HG02970 (cell line): ENCODE results near the gene TPO.

Experiments used
- ATAC-seq: cut with Tn5 transposase; IDR thresholded peaks from one replicate; pipeline ENCODE4 v1.9.1; 2021; ENCODE audit warnings: mild to moderate bottlenecking, moderate library complexity, moderate number of reproducible peaks; ENCODE audit not compliant: unreplicated experiment, low FRiP score

The TPO gene

DNA sequence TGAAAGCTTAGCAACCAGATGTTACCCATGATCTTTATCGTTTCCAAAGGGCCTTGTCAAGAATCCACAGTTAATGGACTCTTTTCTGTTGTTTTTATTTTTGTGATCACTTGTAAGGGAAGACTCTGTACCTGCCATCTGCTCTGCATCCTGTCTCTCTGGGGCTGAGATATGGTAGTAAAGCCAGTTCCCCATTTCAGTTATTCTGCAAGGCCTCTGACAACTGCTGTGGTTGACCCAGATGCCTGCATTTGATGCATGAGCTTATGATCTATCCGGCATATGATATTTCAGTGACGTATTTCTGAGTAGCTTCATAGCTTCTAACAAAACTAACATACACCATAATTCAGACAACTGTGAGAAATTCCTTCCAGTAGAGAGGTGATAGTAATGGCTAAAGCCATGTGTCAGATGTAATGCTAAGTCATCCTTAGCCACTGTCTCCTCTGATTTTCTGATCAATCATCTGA lies 105.1 kb downstream of the TPO start:
- ATAC-seq = no peak

DNA sequence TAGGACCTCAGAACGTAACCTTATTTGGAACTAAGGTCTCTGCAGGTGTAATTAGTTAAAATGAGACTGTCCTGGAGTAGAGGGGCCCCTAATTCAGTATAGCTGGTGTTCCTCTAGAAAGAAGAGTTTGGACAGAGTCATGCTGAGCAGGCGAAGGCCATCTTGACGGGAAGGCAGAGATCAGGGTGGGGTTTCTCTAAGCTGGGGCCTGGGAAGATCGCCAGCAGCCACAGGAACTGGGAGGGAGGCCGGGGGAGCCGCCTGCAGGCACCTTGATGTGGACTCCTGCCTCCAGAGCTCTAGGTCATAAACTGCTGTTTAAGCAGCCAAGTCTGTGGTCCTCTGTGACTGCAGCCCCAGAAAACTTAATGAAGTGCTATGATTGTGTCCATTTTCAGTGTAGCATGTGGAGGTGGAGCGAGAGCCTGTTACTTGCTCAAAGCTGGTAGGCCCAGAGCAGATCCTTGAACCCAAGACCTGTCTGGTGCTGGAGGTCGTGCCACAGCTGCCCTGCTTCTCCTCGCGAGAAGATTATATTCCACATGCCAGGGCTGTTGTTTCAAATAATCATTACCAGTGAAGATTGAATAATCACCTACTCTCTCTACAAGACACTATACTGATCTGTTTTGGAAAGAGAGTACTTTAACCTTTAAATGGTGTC lies 105.7 kb downstream of the TPO start:
- ATAC-seq = no peak

DNA sequence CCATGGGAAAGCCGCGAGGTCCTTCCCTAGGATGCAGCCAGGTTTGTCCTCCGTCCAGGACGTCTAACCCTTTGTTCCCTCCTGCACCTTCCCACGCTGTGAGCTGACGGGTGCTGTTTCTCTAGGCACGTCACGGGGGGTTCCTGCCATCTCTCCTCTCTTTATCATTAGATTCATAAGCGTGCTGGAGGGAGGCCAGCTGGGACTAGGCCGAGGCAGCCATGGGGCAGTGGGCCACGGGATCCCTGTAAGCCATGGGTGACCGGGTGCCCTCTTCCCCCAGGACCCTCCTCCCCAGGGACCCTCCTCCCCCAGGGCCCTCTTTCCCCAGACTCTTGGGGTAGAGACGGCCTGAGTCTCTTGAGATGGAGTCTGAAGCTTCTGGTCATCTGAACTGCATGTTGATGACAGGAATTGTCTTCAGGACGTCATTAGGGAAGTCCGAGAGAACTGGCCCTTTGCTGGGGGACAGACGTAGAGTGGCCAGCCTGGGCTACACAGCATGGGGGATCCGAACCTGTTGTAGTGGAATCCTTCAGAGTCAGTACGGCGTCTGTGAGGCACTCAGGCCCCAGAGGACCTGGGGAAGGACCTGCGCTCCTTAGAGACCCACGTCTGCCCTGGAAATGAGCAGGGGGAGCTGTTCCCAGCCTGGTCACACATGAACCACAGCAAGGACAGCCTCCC lies 108.1 kb downstream of the TPO start:
- no peak for ATAC-seq

DNA sequence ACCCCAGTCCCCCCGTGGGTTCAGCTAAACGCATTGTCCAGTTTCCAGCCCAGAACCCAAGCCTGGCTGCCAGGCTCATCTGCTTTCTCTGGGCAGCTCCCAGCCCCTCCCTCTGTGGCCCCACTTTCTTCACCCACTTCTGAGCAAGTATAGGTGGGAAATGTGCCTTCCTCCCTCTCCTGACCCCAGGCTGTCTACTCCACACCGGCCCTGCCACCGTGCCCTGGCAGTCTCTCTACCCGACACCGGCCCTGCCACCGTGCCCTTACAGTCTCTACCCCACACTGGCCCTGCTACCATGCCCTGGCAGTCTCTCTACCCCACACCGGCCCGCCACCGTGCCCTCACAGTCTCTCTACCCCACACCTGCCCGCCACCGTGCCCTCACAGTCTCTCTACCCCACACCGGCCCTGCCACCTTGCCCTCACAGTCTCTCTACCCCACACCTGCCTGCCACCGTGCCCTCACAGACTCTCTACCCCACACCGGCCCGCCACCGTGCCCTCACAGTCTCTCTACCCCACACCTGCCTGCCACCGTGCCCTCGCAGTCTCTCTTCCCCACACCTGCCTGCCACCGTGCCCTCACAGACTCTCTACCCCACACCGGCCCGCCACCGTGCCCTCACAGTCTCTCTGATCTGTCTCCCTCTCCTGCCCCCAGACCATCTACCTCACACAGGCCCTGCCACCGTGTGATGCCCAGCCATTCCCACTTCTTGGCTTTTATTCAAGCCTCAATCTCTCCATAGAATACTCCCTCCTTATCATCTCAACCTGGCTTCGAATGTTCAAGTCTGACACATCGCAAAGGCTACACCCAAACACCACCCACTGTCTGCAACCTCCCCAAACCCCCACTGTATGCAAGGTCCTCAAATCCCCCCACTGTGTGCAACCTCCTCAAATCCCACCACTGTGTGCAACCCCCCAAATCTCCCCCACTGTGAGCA lies 108.9 kb downstream of the TPO start:
- ATAC-seq = no peak

DNA sequence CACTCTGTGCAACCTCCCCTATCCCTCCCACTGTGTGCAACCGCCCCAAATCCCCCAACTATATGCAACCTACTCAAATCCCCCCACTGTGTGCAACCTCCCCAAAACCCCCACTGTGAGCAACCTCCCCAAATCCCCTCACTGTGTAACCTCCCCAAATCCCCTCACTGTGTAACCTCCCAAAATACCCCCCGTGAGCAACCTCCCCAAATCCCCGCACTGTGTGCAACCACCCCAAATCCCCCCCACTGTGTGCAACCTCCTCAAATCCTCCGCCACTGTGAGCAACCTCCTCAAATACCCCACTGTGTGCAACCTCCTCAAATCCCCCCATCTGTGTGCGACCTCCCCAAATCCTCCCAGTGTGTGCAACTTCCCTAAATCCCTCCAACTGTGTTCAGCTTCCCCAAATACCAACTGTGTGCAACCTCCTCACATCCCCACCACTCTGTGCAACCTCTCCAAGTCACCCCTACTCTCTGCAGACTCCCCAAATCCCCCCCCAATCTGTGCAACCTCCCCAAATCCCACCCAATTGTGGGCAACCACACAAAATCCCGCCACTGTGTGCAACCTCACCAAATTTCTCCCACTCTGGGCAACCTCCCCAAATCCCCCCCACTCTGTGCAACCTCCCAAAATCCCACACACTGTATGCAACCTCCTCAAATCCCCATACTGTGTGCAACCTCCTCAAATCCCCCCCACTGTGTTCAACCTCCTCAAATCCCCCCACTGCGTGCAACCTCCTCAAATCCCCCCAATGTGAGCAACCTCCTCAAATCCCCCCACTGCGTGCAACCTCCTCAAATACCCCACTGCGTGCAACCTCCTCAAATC lies 114.1 kb downstream of the TPO start:
- no peak for ATAC-seq

DNA sequence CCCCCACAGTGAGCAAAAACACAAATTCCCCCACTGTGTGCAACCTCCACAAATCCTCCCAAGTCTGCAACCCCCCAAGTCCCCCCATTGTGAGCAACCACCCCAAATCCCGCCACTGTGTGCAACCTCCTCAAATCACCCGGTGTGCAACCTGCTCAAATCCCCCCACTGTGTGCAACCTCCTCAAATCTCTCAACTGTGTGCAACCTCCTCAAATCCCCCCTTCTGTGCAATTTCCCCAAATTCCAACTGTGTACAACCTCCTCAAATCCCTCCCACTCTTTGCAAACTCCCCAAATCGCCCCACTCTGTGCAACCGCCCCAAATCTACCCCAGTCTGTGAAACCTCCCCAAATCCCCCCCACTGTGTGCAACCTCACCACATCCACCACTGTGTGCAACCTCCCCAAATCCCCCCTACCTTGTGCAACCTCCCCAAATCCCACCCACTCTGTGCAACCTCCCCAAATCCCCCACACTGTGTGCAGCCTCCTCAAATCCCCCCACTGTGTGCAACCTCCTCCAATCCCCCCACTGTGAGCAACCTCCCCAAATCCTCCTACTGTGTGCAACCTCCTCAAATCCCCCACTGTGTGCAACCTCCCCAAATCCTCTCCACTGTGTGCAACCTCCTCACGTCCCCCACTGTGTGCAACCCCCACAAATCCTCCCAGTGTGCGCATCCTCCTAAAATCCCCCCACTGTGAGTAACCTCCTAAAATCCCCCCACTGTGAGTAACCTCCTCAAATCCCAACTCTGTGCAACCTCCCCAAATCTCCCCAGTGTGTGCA lies 115.2 kb downstream of the TPO start:
- no peak for ATAC-seq

DNA sequence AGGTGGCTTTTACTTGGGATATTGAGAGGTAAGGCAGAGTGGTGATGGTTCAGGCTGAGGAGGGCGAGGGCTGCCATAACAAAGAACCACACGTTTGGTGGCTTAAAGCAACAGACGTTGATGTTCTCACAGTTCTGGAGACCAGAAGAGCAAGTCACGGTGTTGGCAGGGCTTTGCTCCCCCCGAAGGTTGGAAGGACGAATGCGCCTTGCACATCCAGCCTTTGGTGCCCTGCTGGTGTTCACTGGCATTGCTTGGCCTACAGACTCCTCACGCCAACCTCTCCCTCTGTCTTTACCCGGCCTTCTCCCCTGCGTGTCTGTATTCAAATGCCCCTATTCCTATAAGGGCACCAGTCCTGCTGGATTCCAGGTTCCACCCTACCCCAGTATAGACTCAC lies 125.4 kb downstream of the TPO start:
- no peak for ATAC-seq

DNA sequence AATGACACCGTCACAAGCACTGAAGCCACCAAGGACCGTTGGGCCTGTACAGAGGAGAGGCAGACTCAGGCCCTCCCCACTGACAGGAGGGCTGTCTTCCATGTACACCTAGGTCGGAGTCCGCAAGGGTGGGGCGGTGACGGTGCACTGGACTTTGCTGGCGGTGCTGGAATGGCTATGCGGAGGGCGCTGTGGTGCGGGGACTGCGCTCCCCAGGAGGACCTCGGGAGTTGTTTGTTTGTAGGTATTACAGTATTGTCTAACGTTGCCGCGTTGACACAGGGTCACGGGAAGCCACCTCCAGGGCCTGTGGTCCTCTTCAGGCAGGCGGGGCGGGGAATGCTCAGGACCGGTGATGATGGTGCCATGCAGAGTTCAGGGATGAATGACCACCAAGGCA lies 126.2 kb downstream of the TPO start:
- no peak for ATAC-seq

DNA sequence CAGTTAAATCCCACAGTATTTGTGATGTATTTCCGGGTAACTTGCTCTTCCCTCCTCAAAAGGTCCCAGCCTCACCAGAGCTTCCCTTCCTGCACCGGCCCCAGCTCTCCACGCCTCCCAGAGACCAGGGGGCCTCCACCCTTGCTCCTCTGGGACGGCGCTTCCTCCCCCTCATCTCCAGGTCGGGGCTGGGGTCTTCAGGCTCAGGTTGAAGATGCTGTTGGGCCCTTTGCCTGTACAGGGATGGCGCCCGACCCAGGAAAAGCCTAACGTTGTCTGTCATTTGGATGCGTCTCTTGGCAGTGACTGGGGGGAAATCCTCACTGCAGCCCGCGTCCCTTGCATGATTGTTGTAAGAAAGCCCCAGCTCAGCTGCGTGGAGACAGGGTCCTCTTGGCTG lies 126.7 kb downstream of the TPO start:
- no peak for ATAC-seq

DNA sequence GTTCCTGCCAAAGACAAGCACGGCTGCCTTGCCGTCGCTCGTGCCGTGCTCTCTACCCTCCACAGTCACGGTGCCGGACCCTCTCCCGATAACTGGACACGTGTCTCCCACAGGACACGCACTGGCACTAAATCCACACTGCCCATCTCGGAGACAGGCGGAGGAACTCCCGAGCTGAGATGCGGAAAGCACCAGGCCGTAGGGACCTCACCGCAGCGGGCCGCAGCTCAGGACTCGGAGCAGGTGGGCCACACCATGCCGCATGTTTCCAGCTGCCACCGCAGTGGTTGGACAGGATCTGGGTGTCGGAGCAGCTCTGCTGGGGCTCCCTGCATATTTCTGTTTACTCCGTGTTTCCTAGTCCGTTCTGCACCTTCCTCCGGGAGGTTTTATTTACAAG lies 127.2 kb downstream of the TPO start:
- ATAC-seq = no peak

DNA sequence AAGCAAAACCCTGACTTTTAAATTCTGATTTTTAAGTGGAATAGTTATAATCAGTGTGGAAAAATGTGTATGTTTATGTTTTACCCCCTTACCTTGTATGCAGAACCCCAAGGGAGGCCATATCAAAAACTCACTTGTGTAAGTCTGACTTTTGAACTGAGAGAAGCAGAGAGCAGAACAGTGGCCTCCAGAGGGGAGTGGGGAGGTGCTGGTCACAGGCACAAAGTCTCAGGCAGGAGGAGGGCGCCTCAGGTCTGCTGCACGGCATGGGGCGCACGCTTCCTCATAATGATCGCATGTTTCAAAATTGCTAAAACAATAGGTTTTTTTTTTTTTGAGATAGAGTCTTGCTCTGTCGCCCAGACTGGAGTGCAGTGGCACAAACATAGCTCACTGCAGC lies 127.8 kb downstream of the TPO start:
- no peak for ATAC-seq

DNA sequence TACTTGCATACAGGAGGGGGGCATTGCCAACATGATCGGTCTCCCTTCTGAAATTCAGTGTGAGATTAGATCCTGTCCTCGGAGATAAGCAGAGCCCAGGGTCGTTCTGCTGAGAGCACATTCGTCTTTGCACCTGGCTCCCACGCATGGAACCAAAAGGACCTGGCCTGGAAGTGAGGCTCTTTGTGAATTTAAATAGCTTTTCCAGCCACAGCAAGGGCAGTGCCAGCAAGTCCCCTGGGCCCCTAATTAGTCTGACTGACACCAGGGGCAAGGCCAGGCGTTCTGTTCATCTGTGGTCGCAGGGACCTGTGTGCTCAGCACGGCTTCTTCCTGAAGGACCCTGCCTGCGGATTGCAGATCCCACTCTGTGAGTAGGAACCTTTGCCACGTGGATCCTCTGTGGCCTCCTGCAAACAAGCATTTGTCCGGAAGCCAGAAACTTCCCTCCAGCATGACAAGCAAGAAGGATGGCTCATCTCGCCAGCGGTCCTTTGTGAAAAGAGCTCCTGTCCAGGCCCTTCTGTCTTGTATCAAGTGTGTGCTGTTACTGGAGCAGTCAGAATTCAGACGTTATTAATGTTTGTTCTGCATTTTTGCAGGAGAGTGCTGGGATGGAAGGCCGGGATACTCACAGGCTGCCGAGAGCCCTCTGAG lies 128.7 kb downstream of the TPO start:
- no peak for ATAC-seq

DNA sequence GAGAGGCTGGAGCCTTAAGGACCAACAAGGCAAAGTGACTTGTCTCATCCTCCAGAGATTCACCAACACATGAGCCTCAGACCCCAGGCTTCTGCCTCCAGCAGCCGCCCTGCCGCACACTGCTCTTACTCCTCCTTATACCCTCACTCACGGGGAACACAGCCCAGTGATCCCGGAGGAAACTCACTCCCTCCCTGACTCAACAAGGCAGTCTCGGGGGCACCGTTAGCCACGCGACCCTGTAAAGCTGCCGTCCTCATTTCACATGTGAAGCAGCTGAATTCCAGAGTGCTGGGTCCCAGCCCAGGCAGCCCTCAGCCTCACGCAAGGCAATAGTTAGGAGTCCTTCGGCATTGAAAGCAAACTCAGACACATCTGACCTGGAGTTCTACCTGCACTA lies 129.7 kb downstream of the TPO start:
- ATAC-seq = no peak

DNA sequence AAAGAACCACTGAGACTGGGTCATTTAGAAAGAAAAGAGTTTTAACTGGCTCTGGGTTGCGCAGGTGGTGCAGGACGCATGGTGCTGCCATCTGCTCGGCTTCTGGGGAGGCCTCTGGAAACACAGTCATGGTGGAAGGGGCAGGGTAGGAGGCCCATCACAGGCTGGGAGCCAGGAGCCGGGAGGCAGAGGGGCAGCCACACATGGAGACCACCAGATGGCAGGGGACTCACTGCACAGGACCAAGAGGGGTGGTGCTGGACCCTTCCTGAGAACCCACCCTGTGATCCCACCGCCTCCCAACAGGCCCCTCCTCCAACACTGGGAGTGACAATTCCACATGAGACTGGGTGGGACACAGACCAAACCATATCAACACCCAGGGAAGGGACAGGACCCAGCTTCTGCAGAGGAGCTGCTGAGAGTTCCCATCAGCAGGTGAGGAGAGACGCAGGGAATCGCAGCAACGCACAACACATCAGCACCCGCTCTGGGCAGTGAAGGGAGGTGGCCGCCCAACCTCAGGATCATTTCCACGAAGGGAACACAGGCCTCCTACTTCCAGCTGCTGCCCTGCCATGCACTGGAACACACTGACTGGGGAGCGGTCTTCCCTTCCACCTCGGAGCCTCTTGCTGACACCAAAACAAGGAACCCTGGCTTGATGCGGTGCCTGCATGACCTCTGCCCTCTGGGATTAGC lies 130.7 kb downstream of the TPO start:
- no peak for ATAC-seq

DNA sequence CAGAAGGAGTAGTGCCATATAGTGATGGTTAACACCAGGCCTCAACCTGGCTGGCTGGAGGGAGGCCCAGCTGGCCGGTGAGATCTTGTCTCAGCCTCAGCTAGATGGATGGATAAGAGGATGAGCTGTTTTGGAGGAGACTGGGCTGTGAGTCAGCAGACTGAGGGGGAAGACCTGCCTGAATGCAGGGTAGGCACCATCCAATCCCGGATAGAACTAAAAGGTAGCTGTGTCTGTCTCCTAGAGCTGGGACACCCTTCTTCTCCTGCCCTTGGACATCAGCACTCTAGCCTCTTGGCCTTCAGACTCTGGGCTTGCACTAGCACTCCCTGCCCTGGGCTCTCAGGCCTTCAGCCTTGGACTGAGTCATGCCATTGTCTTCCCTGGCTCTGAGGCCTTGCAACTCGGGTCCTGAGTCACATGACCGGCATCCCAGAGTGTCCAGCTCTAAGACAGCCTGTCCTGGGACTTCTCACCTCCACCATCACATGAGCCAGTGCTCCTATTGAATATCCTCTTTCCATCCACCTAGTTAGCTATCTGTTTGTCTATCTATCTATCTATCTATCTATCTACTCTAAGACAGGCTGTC lies 131.3 kb downstream of the TPO start:
- no peak for ATAC-seq

DNA sequence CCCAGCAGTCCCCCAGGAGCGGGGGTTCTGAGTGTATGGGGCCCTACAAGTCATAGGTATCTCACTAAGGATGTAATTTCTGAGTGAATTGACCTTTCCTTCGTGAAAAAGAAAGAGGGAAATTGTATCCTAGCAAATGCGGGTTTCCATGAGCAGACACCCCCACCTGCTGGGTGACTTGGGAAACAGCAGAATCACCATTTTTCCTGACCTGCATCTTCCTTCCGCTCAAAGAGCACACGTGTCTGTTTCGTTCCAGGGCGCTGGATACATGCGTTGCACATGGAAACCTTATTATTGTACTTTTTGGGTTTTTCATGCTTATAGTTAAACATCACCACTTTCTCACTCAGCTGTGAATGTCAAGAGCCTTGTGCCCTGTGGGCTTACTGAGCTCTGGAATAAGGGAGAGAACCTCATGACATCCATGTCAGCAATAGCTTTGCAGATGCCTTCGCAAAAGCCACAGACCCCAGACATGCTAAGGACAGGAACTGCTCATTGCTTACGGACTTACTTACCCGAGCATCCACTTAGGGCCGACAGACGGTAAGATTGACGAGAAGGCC lies 132.8 kb downstream of the TPO start:
- ATAC-seq = no peak

DNA sequence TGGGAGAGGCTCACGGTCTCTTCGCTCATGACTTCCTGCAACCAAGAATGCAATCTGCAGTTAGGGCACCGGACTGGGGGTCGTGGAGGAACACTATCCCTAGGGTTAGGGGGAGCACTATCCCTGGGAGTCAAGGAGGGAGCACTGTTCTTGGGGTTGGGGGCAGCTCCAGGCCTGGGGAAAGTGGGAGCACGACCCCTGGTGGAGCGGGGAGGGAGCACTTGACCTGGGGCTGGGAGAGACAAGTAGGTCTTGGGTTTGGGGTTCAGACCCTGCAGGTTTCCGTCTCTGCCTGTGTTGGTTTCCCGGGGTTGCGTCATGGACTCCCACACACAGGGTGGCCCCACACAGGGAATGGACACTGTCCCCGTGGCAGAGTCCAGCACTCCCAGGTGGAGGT lies 133.6 kb downstream of the TPO start:
- no peak for ATAC-seq
